Lower lobe of right lung (tissue), 2 donors: Measurements from ENCODE around the gene SHCBP1L. TPM values are rescaled to one million over a fixed set of nuclear protein-coding genes. Genes with fewer than 3 reads are reported as not detected.
A peak's percentile ranks its signal among the peaks of the same experiment; 100 is the strongest.

Experiments used
- ATAC-seq, 2 donors: fragments of 200-7000 bp; cut with Tn5 transposase; one replicate each; pipeline ENCODE4 v1.9.1; 2020 to 2022; ENCODE audit warnings: mild to moderate bottlenecking in 2 of 2, moderate library complexity in 2 of 2
- DNase-seq: peaks from one replicate; pipeline ENCODE4 v3.0.0-alpha.2; 2020
- H3K27ac ChIP-seq: fragments of 200-600 bp; one replicate; pipeline ENCODE4 v1.8.0; 2022
- H3K27me3 ChIP-seq: fragments of 200-600 bp; one replicate; pipeline ENCODE4 v1.8.0; 2022; ENCODE audit warnings: low read depth
- H3K36me3 ChIP-seq: fragments of 200-600 bp; one replicate; pipeline ENCODE4 v1.8.0; 2022; ENCODE audit warnings: mild to moderate bottlenecking
- H3K4me1 ChIP-seq: fragments of 200-600 bp; one replicate; pipeline ENCODE4 v1.8.0; 2022
- H3K4me3 ChIP-seq: fragments of 200-600 bp; one replicate; pipeline ENCODE4 v1.8.0; 2022; ENCODE audit warnings: mild to moderate bottlenecking
- H3K9me3 ChIP-seq: fragments of 200-600 bp; one replicate; pipeline ENCODE4 v1.8.0; 2022
- intact Hi-C: fragments of 100-400 bp; cut with DNase I; formaldehyde crosslinking; loops from one replicate; pipeline ENCODE4 v1.11.0; 2022
- long read RNA-seq: library from polyadenylated mRNA; unstranded; transcript quantifications from one replicate; pipeline ENCODE4 v2.0.0, GENCODE V29; 2021
- total RNA-seq: library from RNA; stranded (reverse); fragmentation: NEBNext Ultra II Directional; extraction: Animal tissue kit (Norgen Biotek cat#: 25700); gene quantifications from one replicate; pipeline ENCODE4 v1.2.1, GENCODE V29; 2021
- TF ChIP-seq, protein P1 (sequence below): fragments of 200-600 bp; IDR thresholded peaks from one replicate; pipeline ENCODE4 v1.8.0; 2022; ENCODE audit warnings: antibody characterized with exemption, mild to moderate bottlenecking
- donor health status: DM: no; HTN: yes; CAD: no; lungs with severe emphysema.

The SHCBP1L gene
- not detected for total RNA-seq
- long read RNA-seq = 0 reads

DNA sequence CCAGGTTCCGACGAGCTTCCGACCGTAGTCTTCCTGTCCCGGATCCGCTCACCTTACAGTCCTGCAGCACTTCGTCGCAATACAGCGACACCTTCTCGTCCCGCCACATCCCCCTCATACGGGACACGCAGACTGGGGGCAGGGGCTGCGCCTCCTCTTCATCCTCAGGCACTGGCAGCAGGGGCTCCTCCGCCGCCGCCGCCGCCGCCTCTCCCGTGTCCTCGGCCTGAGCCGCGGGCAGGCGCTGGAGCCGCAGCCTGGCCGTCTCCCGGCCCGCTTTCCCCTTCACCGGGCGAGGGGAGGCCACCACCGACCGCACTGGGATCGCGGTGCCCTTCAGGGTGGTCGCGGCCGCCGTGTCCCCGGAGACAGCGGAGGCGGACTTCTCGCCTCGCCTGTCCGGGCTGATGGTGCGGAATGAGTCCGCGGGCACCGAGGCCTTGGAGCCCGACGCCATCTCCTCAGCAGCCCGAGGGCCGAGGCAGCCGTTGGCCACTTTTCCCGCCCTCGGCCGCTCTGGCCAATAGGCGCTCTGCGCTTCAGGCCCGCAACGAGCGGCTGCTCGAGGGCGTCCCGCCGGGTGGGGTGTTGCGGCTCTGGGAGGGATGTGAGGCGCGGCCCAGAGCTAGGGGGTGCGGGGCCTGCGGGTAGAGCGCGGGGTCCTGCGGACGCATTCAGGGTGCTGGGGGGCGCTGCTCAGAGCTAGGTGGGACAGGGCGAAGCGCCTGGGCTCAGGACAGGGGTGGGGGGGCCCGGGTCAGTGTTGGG lies at the start of gene SHCBP1L:
Gene SHCBP1L, minus strand, starts transcription at position 490 of the 768 bp plus-strand sequence. Its CDS starts 33 bp downstream, at position 457.
- DNase-seq = no peak
- intact Hi-C loops = no loop called here
- peak; percentile 44 to 55 for ATAC-seq
- Histone ChIP-seq H3K27me3 (peaks cover 22% of the 10 kb centered on the region), H3K36me3 (no peaks in the 10 kb centered on the region), H3K9me3 (no peaks in the 10 kb centered on the region), H3K4me3 (peak within 1 kb of the TSS; percentile 38), H3K4me1 (peaks cover 4% of the 10 kb centered on the region), H3K27ac (no peak within 1 kb of the TSS)
- TF ChIP-seq, protein P1, sequence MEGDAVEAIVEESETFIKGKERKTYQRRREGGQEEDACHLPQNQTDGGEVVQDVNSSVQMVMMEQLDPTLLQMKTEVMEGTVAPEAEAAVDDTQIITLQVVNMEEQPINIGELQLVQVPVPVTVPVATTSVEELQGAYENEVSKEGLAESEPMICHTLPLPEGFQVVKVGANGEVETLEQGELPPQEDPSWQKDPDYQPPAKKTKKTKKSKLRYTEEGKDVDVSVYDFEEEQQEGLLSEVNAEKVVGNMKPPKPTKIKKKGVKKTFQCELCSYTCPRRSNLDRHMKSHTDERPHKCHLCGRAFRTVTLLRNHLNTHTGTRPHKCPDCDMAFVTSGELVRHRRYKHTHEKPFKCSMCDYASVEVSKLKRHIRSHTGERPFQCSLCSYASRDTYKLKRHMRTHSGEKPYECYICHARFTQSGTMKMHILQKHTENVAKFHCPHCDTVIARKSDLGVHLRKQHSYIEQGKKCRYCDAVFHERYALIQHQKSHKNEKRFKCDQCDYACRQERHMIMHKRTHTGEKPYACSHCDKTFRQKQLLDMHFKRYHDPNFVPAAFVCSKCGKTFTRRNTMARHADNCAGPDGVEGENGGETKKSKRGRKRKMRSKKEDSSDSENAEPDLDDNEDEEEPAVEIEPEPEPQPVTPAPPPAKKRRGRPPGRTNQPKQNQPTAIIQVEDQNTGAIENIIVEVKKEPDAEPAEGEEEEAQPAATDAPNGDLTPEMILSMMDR = no peak

DNA sequence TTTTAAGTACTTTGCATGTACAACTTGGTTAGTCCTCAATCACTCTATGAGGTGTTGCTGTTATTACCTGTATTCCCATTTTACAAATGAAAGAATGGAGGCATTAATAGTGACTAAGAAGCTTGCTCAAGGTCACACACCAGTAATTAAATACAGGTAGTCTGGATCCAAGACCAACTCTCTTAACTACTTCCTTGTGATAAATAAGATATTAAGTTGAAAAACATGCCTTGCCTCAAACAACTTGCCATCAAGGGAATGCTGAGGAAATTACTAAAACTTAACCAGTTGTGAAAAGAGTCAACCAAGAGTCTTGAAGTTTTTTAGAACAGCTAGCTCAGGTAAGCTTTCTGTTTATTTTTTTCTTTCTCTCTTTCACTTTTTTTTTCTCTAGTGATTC lies 49.3 kb upstream of the SHCBP1L start:
- H3K27ac ChIP-seq = no peak overlapping the region

DNA sequence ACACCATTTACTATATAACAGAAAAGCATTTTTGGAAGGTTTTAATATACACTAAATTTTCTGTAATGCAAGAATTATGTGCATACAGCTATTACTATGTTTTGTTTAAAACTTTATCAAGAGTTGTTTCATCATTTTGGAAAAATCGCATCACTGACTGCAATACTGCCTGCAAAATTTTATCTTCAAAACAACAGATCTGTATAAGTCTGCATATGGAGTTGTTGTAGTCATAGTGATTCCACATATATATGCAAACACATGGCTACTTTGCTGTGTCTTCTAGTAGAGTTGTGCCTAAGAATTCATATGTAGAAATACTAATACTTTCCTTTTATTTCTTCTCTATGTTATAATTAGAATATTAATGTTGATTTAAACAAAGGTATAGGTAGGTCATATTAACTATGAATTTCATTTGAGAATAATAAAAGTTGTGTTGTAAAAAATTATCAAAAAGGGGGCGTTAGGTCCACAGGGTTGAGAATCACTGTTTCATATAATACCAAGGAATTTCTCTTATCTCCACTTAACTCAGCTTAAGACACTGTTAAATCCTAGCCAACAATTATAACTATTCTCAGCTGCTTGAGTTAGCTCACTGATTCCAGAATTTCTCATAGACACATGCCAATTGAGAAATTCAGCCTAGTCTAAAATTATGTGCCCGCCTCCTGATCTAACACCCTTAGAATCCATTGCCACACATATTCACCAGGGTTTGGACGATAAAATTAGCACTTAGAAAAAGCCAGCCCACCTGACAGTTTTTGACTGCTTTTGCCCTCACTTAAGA lies 47.4 kb upstream of the SHCBP1L start:
- Histone ChIP-seq H3K27me3 (no peaks in the 10 kb centered on the region), H3K9me3 (no peaks in the 10 kb centered on the region), H3K4me3 (no peak overlapping the region), H3K4me1 (peaks cover 10% of the 10 kb centered on the region), H3K27ac (no peak overlapping the region), H3K36me3 (no peaks in the 10 kb centered on the region)
- DNase-seq = no peak
- intact Hi-C loops = no loop called here
- no peak for ATAC-seq
- TF ChIP-seq, protein P1 = no peak

More for the DNA sequence above, 49.3 kb upstream of the SHCBP1L start:
- no peaks in the 10 kb centered on the region for H3K36me3 ChIP-seq
- TF ChIP-seq, protein P1 = no peak
- no peak for ATAC-seq
- no peaks in the 10 kb centered on the region for H3K9me3 ChIP-seq
- no peak for DNase-seq
- H3K27me3 ChIP-seq = no peaks in the 10 kb centered on the region
- H3K4me1 ChIP-seq = peaks cover 10% of the 10 kb centered on the region
- intact Hi-C loops = no loop called here
- no peak overlapping the region for H3K4me3 ChIP-seq

DNA sequence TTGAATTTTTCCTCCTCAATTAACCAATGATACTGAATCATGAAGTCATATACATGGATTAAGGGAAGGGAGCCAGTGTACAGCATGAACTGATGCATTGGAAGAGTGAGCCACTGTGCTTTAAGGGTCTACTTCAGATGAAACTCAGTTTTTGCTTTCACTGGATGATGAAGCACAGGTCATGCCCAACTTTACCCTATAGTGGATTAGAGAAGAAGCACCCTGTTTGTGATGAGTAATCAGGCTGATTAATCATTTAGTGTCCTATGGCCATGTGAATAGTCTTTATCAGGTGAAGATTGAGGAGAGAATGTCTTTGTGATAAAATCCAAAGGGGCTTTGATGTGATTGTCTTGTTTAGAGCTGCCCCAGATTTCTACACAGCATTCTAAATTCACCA lies 45.5 kb upstream of the SHCBP1L start:
- ATAC-seq (no peak), DNase-seq (no peak)
- TF ChIP-seq, protein P1 = no peak
- Histone ChIP-seq H3K4me1 (peaks cover 10% of the 10 kb centered on the region), H3K27ac (no peak overlapping the region), H3K36me3 (no peaks in the 10 kb centered on the region), H3K27me3 (no peaks in the 10 kb centered on the region), H3K9me3 (no peaks in the 10 kb centered on the region), H3K4me3 (no peak overlapping the region)
- intact Hi-C loops = no loop called here

DNA sequence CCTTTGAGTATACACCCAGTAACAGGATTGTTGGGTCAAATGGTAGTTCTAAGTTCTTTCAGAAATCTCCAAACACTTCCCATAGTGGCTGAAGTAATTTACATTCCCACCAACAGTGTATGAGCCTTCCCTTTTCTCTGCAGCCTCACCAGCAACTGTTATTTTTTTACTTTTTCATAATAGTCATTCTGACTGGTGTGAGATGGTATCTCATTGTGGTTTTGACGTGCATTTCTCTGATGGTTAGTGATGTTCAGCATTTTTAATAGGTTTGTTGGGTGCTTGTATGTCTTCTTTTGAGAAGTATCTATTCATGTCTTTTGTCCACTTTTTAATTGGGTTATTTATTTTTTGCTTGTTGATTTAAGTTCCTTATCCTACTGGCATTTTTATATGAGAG lies 43.9 kb upstream of the SHCBP1L start:
- no peaks in the 10 kb centered on the region for H3K4me1 ChIP-seq
- no peak overlapping the region for H3K4me3 ChIP-seq
- H3K27me3 ChIP-seq = no peaks in the 10 kb centered on the region
- ATAC-seq (no peak), DNase-seq (no peak)
- intact Hi-C loops = no loop called here
- TF ChIP-seq, protein P1 = no peak
- no peaks in the 10 kb centered on the region for H3K36me3 ChIP-seq
- no peaks in the 10 kb centered on the region for H3K9me3 ChIP-seq
- H3K27ac ChIP-seq = no peak overlapping the region
